ENCODE data around the gene GRK7.
"Not testable (repeated sequence)": the region's sequence is repeated elsewhere in the genome, so short reads cannot be mapped to it uniquely, and the experiment has no call there.

The GRK7 gene

DNA sequence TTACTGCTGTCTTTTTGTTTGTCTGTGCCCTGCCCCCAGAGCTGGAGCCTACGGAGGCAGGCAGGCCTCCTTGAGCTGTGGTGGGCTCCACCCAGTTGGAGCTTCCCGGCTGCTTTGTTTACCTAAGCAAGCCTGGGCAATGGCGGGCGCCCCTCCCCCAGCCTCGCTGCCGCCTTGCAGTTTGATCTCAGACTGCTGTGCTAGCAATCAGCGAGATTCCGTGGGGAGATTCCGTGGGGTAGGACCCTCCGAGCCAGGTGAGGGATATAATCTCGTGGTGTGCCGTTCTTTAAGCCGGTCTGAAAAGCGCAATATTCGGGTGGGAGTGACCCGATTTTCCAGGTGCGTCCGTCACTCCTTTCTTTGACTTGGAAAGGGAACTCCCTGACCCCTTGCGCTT is 656 bp upstream of the GRK7 start:
- not testable (repeated sequence) for DNase-seq

DNA sequence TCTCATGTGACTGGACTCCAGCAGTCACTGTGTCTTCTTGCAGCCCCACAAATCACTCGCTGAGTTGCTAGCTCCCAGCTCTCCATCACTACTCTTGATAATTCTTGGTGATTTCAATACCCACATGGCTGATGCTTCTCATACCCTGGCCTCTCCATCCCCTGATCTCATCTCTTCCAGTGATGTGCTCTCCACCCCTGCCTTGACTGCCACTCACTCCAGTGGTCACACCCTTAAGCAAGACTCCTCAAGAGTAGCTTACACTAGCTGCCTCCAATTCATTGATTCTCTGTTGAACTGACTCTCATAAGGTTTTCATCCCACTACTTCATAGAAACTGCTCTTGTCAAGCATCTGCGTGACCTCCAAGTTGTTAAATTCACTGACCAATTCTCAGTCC is 837 bp downstream of the GRK7 start:
- DNase-seq: no peak

DNA sequence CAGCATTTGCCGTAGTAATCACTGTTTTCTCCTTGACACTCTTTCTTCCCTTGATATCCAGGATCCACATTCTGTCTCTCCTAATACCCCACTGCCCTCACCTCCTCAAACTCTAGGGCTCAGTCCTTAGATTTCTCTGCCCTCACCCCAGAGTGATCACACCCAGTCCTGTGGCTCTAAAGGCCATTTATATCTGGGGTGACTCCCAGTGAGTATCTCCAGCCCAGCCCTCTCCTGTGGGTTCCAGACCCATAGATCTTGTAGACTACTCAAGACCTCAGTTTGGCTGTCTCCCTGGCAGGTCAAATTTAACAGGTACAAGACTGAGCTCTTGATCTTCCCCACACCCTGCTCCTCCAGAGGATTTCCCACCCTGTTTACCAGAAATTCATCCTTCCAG is 1.3 kb downstream of the GRK7 start:
- no peak for DNase-seq

DNA sequence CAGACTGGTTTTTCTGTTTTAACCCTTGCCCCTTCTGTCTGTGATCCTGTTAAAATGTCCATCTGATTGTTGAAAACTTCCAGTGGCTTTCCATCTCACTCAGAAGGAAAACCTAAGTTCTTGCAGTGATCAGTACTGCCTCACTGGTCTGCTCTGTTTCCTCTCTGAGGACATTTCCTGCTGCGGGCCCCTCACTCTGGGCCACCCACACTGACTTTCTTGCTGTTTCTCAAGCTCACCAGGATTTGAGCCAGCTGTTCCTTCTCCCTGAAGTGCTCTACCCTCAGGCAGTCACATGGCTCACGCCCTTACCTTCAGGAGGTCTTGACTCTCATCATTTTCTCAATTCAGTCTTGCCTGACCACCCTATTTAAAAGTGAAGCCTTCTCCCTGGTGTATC is 1.8 kb downstream of the GRK7 start:
- DNase-seq: no peak

DNA sequence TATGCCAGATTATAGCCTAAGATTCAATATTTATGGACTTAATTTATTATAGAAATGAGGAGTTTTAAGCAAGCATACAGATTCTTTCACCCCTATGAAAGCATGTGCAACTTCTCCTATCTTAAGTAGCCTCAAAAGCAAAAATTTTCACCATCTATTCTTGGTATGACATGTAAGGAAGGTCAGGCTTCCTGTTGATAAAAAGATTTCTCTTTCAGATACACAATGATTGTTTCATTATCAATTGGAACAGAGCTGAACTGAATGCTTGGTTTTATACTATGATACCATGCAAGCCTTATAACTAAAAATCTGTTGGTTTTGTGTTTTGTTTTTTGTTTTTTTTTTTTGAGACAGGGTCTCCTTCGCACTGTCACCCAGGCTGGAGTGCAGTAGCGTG is 3.9 kb downstream of the GRK7 start:
- no peak for DNase-seq

DNA sequence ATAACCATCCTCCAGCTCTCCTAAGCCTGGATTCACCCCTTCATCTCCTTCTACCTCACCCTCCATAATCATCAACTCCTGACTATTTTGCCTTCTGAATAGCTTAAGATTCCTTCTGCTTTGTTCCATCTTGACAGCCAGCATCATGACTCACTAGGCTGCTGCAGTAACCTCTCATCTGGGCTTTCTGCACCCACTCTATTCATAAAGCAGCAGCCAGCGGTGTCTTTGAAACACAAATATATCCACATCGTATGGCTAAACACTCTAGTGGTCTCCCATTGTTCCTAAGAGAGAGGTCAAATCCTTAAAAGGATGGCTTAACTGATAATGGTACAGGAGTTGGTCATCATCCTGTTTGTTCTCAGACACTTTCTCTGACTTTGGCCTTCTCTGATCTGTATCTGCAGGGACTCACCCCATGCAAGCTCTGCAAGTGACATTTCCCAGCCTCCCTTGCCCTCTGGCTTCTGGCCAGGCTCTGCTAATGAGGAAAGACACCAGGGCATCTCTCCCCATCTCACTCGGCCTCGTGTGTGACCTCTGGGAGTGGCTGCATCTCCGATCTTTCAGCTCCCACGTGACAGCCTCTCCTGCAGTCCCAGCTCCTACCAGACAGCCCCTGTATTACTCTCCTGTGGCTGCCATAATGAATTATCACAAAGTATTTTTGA is 6.2 kb downstream of the GRK7 start:
- no peak for DNase-seq

DNA sequence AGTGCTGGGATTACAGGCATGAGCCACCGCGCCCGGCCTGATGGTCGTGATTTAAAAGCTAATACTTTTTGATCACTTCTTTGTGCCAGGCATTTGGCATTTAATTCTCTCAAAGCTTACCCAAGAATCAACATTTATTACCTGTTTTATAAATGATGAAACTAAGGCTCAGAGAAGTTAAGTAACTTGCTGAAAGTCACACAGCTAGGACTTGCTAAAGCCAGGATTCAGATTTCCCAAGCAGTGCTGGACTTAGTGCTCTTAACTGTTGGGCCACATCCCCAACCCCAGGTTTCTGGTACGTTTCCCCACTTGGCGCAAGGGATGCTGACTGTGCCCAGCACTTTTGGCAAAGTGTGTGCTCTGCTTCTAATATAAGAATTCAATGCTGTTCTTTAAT is 10.5 kb downstream of the GRK7 start:
- DNase-seq: no peak

DNA sequence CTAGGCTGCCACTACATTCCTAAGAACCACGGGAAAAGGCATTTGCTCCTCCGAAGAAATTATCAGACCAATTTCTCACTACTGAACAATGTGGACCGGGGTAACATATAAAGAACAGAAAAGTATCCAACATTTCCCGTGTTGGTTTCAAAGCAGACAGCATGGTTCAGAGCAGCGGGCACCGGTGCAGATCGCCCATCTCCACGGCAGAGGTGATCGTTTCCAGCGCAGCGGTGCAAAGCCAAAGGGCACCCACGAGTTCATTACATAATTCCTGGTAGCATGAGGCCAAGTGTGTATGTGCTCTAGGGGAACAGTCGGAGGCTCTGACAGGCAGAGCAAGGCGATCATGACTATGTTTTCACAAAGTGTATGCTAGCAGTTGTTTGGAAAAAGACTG is 13.2 kb downstream of the GRK7 start:
- DNase-seq: no peak

DNA sequence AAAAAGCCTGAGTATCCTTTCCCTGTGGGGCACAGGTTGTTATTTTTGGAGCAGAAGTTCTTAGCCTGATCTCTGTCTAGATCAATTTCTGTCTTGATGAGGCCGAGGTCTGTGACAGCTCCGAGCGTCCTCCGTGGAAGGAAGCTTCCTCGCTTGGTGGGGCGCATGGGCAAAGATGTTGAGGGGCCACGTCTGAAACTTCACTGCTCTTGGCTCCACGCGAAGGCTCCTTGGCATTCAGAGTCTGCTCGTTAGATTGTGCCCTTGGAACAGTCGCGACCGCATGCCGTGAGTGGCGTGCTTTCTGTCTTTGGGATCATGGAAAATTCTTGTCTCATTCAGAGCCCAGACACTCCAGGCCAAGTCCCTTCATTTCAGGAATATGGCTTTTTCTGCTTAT is 13.7 kb downstream of the GRK7 start:
- DNase-seq: no peak

DNA sequence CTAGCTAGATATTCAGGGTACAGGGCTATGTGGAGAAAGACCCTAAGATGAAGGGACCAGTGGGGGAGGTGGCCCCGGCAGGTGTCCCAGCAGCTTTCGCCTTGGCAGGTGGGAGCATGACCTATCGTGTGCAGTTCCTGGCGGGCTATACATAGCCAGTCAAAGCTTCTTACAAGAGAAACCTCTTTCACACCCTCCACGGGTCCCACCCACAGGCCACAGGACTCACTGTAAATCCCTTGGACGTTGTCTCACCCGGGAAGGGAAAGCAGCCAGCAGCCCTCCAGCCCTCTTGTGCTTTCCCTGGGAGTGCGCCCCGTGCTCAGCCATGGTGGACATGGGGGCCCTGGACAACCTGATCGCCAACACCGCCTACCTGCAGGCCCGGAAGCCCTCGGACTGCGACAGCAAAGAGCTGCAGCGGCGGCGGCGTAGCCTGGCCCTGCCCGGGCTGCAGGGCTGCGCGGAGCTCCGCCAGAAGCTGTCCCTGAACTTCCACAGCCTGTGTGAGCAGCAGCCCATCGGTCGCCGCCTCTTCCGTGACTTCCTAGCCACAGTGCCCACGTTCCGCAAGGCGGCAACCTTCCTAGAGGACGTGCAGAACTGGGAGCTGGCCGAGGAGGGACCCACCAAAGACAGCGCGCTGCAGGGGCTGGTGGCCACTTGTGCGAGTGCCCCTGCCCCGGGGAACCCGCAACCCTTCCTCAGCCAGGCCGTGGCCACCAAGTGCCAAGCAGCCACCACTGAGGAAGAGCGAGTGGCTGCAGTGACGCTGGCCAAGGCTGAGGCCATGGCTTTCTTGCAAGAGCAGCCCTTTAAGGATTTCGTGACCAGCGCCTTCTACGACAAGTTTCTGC is 15.0 kb downstream of the GRK7 start:
- no peak for DNase-seq

DNA sequence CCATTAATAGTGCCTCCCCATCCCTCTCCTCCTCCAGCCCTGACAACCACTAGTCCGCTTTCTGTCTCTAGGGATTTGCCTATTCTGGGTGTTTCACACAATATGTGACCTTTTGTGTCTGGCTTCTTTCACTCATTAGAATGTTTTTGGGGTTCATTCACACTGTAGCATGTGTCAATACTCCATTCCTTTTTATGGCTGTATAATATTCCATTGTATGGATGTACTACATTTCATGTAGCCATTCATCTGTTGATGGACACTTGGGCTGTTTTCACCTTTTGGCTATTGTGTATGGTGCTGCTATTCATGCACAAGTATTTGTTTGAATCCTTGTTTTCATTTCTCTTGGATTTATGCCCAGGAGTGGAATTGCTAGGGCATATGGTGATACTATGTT is 16.5 kb downstream of the GRK7 start:
- DNase-seq: no peak

DNA sequence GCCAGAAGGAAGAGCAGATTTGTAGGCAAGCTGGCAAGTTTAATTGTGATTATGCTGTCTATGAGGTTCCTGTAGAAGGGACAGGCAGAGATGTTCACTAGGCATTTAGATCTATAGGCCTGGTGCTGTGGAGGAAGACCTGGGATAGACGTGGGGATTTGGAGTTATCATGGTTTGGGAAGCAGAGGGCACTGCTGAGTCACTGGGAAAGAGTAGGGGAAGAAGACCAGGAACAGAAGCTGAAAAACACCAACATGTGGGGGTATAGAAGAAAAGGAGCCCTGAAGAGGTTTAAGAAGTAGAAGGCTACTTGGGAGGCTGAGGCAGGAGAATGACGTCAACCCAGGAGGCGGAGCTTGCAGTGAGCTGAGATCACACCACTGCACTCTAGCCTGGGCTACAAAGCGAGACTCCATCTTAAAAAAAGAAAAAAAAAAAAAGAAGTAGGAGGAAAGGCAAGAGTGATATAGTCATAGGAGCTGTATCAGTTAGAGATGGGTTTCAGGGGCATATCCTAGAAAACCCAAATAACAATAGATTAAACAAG is 19.3 kb downstream of the GRK7 start:
- no peak for DNase-seq

DNA sequence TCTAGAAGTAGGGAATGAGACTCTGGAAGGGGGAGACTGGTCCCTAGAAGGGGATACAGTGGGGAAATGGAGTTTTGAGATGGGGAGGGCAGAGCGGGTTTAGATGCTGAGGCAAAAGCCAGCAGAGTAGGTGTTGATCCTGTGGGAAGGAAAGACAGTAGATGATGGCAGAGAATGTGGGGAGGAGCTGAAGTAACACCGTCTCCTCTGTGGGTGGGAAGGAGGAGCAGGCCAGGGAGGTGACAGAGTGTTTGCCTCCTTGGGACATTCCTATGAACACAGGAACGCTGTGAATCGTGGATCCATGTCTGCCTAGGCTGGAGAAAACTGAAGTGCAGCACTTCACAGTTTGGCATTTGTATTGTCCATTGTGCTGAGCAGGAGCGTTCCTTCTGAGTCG is 20.4 kb downstream of the GRK7 start:
- no peak for DNase-seq

DNA sequence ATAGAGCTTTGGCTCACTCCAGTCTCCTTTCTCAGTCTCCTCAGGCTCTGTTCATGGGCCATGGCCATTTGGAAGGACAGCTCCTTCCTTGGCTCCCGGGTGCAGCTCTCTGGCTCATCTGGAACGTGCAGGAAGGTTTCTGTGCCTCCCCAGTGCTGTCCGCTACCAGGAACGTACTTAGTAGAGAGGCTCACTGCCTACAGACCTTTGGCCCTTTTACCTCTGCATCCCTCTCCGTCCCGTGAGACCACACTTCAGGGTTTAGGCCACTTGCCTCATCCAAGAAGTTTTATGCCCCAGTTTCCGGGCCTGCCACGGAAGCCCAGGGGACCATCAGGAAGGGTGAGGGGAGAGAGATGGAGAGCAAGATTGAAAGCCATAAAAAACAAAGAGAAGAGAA is 20.9 kb downstream of the GRK7 start:
- no peak for DNase-seq

DNA sequence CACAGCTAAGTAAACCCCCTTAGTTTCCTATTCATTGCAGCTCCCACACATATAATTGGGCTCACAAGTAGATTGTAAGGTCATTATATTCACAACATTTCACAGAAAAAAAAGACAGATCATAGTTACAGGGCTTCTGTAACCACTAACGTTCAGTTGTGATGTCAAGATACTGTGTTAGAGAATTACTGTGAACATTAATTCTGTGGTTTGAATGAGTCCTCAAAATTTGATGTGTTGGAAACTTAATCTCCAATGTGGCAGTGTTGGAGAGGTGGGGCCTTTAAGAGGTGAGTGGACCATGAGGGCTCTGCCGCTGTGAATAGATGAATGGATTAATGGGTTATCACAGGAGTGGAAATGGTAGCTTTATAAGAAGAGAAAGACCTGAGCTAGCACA is 21.3 kb downstream of the GRK7 start:
- DNase-seq: no peak

DNA sequence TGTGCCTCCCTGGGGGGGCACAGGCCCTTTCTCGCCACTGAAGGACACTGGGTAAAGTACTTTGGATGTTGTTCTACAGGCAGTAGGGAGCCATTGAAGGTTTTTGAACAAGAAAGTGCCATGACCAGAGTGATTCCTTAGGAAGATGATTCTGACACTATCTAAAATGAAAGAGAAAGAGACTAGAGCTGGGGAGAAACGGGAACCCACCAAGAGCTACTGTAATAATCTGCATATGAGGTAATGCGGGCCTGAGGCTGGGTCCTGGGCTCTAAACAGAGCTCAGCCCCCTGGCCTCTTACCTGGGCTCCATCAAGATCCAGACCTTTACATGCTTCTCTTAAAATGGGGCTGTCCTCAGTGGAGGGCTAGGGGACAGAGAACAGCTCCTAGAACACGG is 24.9 kb downstream of the GRK7 start:
- DNase-seq: no peak

DNA sequence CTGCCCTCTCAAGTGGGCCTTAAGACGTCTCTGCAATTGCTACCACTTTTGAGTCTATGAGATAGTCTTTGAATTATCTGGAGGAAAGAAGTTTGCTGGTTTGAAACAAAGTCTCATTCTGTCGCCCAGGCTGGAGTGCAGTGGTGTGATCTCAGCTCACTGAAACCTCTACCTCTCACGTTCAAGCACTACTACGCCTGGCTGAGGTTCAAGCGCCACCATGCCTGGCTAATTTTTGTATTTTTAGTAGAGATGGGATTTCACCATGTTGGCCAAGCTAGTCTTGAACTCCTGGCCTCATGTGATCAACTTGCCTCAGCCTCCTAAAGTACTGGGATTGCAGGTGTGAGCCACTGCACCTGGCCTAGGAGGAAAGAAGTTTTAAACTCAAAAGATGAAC is 25.5 kb downstream of the GRK7 start:
- not testable (repeated sequence) for DNase-seq

DNA sequence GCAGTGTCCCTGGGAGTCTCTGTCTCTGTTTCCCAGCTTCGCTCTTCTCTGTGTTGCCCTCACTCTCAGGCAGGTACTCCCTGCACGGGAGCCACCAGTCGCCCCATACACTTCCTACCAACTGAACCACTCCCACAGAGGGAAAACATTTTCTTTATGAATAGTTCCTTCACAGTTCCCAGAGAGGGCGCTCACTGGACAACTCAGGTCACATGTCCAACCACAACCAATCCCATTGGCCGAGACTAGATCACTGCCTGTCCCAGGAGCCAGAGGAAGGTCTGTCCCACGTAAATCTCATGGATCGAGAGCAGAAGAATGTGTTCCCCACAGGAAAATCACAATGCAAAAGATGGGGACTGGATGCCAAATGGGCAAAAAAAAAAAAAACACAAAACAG is 26.1 kb downstream of the GRK7 start:
- no peak for DNase-seq

DNA sequence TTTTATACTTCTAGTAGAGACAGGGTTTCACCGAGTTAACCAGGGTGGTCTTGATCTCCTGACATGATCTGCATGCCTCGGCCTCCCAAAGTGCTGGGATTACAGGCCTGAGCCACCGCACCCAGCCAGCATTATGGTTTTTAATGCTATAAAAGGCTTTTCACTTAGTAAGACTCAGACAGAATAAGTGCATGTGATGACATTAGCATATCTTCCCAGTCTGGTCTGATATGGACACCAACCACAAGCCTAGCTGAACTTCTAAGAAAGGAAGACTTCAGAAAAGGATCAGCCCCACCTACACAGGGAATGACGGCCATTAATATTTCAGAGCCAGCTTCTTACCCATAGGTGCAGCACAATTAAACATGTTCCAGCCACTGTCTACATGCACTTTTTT is 27.0 kb downstream of the GRK7 start:
- no peak for DNase-seq

DNA sequence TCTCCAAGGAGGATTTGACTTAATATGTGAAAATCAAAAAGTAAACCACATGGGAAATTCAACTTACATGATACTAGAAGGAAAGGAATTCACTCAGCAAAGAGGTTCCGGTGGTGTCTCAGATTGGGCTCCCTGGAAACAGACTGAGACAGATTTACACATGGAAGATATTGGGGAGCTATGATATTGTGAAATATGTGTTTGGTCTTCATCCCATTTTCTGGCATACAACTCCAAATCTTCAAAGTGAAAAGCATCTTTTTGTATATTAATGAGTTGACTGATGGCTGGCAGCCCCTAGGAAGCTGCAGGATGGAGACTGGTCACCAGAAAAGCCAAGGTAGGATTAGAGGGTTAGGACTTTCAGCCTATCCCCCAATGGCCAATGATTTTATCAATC is 29.3 kb downstream of the GRK7 start:
- no peak for DNase-seq

DNA sequence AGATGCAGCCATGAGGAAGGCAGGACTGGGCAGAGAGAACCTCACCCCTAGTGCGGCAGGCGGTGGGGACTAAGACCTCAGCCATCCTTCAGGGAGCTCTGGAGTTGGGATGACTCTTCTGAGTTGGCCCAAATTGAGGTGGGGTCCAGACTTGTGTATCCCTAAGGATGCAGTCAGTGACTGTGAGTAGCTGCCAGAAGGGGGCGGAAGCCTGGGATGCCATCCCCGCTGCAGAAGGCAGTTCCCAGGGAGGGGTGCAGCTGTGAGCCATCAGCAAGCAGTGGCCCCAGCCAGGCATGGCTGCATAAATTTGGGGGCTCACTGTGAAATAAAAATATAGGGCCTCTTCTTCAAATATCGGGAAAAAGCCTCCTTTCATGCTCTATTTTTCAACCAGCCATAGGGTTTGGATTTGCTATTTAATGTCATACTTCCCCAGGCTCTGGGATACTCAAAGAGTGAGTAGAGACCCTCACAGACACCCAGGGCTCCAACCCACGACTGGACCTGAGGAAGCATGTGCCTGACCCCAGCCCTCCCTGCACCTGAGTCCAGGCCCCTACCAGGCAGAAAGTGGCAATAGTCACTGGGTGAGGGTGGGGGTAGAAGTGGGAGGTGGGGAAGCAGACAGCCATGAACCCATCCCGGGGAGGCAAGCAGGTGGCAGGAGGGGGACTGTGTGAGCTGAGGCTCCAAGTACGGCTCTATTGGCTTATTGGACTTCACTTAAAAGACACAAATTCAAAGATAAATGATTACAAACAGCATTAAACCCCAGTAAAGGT is 30.5 kb downstream of the GRK7 start:
- no peak for DNase-seq

DNA sequence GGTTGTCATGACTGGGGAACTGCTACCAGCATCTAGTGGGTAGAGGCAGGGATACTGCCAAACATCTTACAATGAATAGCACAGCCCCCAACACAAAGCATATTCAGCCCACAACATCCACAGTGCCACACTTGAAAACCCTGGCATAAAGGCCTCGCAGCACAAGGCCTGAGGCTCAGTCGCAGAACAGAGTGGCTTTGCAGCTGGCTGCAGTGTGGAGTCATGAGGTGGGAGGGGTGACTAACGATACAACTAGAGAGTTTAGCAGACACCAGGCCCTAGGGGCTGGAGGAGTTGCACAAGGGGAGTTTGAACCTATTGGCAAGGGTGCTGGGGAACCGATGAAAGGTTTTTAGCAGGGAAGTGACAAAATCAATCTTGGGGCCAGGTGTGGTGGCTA is 32.1 kb downstream of the GRK7 start:
- DNase-seq: no peak

DNA sequence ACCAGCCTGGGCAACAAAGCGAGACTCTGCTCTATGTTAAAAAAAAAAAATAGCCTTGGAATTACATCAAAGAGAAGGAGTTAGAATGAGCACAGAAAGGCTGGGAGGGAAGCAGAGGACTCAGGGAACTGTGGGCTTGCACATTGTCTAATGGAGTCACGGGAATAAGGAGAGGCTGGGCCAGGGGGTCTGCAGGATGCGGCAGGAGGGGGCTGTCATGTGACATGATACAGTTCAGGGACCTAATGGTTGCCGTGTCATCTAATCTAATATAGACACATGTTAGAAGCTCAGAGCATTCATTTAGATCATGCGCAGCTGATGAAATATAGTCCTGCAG is 32.5 kb downstream of the GRK7 start:
- DNase-seq: no peak

Data from activated CD8-positive, alpha-beta memory T cell treated with anti-CD3 and anti-CD28 coated beads for 24 hours (primary cell).